Stromal cell of bone marrow (primary cell): Measurements from ENCODE around the gene HOXB6.

ENCODE experiments used
- DNase-seq: peaks from one replicate; pipeline ENCODE4 v3.0.0-alpha.2; 2012; ENCODE audit warnings: low read depth

HOXB6 gene

GRCh38 chr17:48565925-48566710 lies 38.7 kb downstream of the HOXB6 start:
- no peak for DNase-seq

GRCh38 chr17:48565022-48565554 lies 39.7 kb downstream of the HOXB6 start:
- DNase-seq, result no peak

GRCh38 chr17:48564188-48565021 lies 40.4 kb downstream of the HOXB6 start:
- DNase-seq, result no peak

GRCh38 chr17:48563867-48564187 lies 41.0 kb downstream of the HOXB6 start:
- no peak for DNase-seq

- DNase-seq, result no peak
These were observed 41.4 kb downstream of the HOXB6 start for GRCh38 chr17:48563385-48563838.

- no peak for DNase-seq
These were observed 41.9 kb downstream of the HOXB6 start for GRCh38 chr17:48562934-48563333.

- no peak for DNase-seq
These were observed 42.6 kb downstream of the HOXB6 start for GRCh38 chr17:48561884-48562810.

GRCh38 chr17:48559840-48560817 lies 44.7 kb downstream of the HOXB6 start:
- DNase-seq, result no peak

GRCh38 chr17:48559122-48559839 lies 45.5 kb downstream of the HOXB6 start:
- DNase-seq, result no peak

- DNase-seq, result no peak
These were observed 46.0 kb downstream of the HOXB6 start for GRCh38 chr17:48558831-48559121.

- no peak for DNase-seq
These were observed 46.5 kb downstream of the HOXB6 start for GRCh38 chr17:48558057-48558830.

GRCh38 chr17:48556576-48557401 lies 48.0 kb downstream of the HOXB6 start:
- DNase-seq, result no peak

GRCh38 chr17:48556229-48556575 lies 48.6 kb downstream of the HOXB6 start:
- DNase-seq, result no peak

GRCh38 chr17:48555258-48556228 lies 49.2 kb downstream of the HOXB6 start:
- DNase-seq, result peak; percentile 83

GRCh38 chr17:48554412-48555257 lies 50.2 kb downstream of the HOXB6 start:
- no peak for DNase-seq

- no peak for DNase-seq
These were observed 51.0 kb downstream of the HOXB6 start for GRCh38 chr17:48553826-48554225.

GRCh38 chr17:48553190-48553547 lies 51.6 kb downstream of the HOXB6 start:
- DNase-seq, result no peak
